DND-41 (cell line): ENCODE results near the gene RNF151.

Source experiments
- ATAC-seq: fragments of 200-7000 bp; cut with Tn5 transposase; 3 replicates; pipeline ENCODE4 v1.9.1; 2021; ENCODE audit warnings: low read depth; ENCODE audit not compliant: insufficient read depth
- DNase-seq: peaks from one replicate; pipeline ENCODE4 v3.0.0-alpha.2; 2020
- H2AFZ ChIP-seq: 2 replicates; pipeline ENCODE4 v1.6.0; 2012; ENCODE audit warnings: low read depth, low read length
- H3K27ac ChIP-seq: 2 replicates; pipeline ENCODE4 v1.5.1; 2012; ENCODE audit warnings: low read length, inconsistent platforms
- H3K27me3 ChIP-seq: fragments of 200-600 bp; sonication (generic); 2 replicates; pipeline ENCODE4 v1.6.0; 2012; ENCODE audit warnings: low read length, mild to moderate bottlenecking, inconsistent platforms; ENCODE audit not compliant: insufficient read depth, poor library complexity
- H3K36me3 ChIP-seq: 2 replicates; pipeline ENCODE4 v1.5.1; 2012; ENCODE audit warnings: low read length, inconsistent platforms; ENCODE audit not compliant: insufficient read depth
- H3K4me1 ChIP-seq: 2 replicates; pipeline ENCODE4 v1.5.1; 2012; ENCODE audit warnings: mild to moderate bottlenecking, low read length; ENCODE audit not compliant: insufficient read depth
- H3K4me2 ChIP-seq: 2 replicates; pipeline ENCODE4 v1.6.0; 2012; ENCODE audit warnings: mild to moderate bottlenecking, moderate library complexity, low read length, inconsistent platforms; ENCODE audit not compliant: insufficient read depth
- H3K4me3 ChIP-seq, 2 experiments: fragments of 200-600 bp in 1 of 2; shearing (Covaris generic) in 1 of 2; 2 replicates each; pipeline ENCODE4 v1.5.1; 2012 to 2016; ENCODE audit warnings: inconsistent platforms in 2 of 2, low read length in 2 of 2, mild to moderate bottlenecking in 2 of 2, low read depth in 1 of 2, moderate library complexity in 1 of 2
- H3K79me2 ChIP-seq: 2 replicates; pipeline ENCODE4 v1.6.0; 2012; ENCODE audit warnings: low read length, inconsistent platforms; ENCODE audit not compliant: insufficient read depth
- H3K9ac ChIP-seq: 2 replicates; pipeline ENCODE4 v1.6.0; 2012; ENCODE audit warnings: low read depth, mild to moderate bottlenecking, inconsistent platforms, low read length, moderate library complexity
- H3K9me3 ChIP-seq: 2 replicates; pipeline ENCODE4 v1.5.1; 2012; ENCODE audit warnings: low read length, moderate library complexity, mild to moderate bottlenecking, inconsistent platforms; ENCODE audit not compliant: insufficient read depth, severe bottlenecking
- H4K20me1 ChIP-seq: 2 replicates; pipeline ENCODE4 v1.6.0; 2012; ENCODE audit warnings: low read length; ENCODE audit not compliant: insufficient read depth
- EZH2 ChIP-seq: IDR thresholded peaks from 3 replicates; pipeline ENCODE4 v1.6.1; 2012; ENCODE audit warnings: borderline replicate concordance, low read depth, mild to moderate bottlenecking, moderate library complexity, low read length, inconsistent platforms; ENCODE audit not compliant: severe bottlenecking
- TF ChIP-seq, protein P1 (sequence below): IDR thresholded peaks from 2 replicates; pipeline ENCODE4 v1.5.1; 2012; ENCODE audit warnings: borderline replicate concordance, low read length, moderate library complexity, mild to moderate bottlenecking; ENCODE audit not compliant: poor library complexity, severe bottlenecking; ENCODE audit errors: extremely low read depth

The RNF151 gene

DNA sequence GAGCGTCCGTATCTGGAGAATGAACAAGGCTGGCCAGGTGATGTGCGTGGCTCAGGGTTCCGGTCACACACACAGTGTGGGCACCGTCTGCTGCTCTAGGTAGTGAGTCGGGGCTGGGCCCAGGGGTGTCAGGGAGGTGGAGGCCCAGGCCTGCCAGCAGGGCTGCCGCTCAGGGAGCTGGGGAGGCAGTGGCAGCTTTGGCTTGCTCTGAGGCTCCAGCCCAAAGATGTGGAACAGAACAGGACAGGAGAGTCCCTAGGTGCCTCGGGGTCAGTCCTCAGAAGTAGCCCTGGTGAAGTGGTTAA is 9.5 kb downstream of the RNF151 start:
- Histone ChIP-seq H3K79me2 (peaks cover 37% of the 10 kb centered on the region), H2AFZ (no peak overlapping the region), H3K27ac (no peak overlapping the region), H3K9me3 (no peaks in the 10 kb centered on the region), H3K4me3 (no peak overlapping the region), H3K27me3 (no peaks in the 10 kb centered on the region), H3K4me1 (peaks cover 26% of the 10 kb centered on the region), H3K36me3 (peaks cover 54% of the 10 kb centered on the region), H3K9ac (no peak overlapping the region), H3K4me2 (no peak overlapping the region), H4K20me1 (peaks cover 31% of the 10 kb centered on the region)
- DNase-seq (no peak), ATAC-seq (no peak)
- TF ChIP-seq EZH2, result no peak
- TF ChIP-seq, protein P1, sequence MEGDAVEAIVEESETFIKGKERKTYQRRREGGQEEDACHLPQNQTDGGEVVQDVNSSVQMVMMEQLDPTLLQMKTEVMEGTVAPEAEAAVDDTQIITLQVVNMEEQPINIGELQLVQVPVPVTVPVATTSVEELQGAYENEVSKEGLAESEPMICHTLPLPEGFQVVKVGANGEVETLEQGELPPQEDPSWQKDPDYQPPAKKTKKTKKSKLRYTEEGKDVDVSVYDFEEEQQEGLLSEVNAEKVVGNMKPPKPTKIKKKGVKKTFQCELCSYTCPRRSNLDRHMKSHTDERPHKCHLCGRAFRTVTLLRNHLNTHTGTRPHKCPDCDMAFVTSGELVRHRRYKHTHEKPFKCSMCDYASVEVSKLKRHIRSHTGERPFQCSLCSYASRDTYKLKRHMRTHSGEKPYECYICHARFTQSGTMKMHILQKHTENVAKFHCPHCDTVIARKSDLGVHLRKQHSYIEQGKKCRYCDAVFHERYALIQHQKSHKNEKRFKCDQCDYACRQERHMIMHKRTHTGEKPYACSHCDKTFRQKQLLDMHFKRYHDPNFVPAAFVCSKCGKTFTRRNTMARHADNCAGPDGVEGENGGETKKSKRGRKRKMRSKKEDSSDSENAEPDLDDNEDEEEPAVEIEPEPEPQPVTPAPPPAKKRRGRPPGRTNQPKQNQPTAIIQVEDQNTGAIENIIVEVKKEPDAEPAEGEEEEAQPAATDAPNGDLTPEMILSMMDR, result no peak

DNA sequence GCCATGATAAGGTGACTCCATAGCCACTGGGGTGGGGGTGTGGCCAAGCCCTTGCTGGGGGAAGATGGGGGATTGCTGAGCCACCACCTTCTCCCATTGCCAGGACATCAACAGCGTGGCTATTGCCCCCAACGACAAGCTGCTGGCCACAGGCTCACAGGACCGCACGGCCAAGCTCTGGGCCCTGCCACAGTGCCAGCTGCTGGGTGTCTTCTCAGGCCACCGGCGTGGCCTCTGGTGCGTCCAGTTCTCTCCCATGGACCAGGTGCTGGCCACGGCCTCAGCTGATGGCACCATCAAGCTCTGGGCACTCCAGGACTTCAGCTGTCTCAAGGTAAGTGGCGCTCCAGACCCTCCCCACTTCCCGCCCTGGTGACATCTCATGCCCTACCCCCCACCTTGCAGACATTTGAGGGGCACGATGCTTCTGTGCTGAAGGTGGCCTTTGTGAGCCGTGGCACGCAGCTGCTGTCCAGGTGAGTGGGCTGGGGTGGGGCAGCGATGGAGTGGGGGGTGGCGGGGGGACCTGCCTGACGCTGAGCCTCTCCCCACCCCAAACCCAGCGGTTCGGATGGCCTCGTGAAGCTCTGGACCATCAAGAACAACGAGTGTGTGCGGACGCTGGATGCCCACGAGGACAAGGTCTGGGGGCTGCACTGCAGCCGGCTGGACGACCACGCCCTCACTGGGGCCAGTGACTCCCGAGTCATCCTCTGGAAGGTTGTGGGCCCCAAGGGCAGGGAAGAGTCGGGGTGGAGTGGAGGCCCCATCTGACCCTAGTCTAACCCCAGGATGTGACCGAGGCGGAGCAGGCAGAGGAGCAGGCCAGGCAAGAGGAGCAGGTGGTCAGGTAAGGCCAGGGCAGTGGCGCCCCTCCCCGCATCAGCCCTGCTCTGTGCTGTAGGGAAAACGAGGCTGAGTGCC is 10.6 kb downstream of the RNF151 start:
- DNase-seq, result no peak
- Histone ChIP-seq H2AFZ (no peak overlapping the region), H3K9ac (no peak overlapping the region), H3K9me3 (no peaks in the 10 kb centered on the region), H3K36me3 (peaks cover 54% of the 10 kb centered on the region), H3K27ac (no peak overlapping the region), H3K27me3 (peaks cover 2% of the 10 kb centered on the region), H3K4me1 (peaks cover 21% of the 10 kb centered on the region), H3K79me2 (peaks cover 29% of the 10 kb centered on the region), H3K4me3 (no peak overlapping the region), H4K20me1 (peaks cover 35% of the 10 kb centered on the region), H3K4me2 (no peak overlapping the region)
- TF ChIP-seq, protein P1, result no peak
- TF ChIP-seq EZH2, result no peak
- ATAC-seq, result no peak

DNA sequence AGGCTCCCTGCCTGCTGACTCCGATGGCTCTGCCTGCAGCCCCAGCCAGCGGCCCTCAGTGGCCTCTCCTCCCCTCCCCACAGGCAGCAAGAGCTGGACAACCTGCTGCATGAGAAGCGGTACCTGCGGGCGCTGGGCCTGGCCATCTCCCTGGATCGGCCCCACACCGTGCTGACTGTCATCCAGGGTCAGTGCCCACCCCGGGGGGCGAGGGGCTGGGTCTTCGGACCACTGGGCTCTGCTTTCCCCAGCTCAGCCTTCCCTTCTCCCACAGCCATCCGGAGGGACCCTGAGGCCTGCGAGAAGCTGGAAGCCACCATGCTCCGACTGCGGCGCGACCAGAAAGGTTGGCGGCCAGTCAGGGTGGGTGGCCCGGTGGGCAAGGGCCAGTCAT is 11.2 kb downstream of the RNF151 start:
- peaks cover 22% of the 10 kb centered on the region for H3K79me2 ChIP-seq
- no peak overlapping the region for H3K9ac ChIP-seq
- peaks cover 6% of the 10 kb centered on the region for H3K27me3 ChIP-seq
- H3K9me3 ChIP-seq, result no peaks in the 10 kb centered on the region
- no peak overlapping the region for H2AFZ ChIP-seq
- no peak for ATAC-seq
- no peak for DNase-seq
- H3K27ac ChIP-seq, result no peak overlapping the region
- H4K20me1 ChIP-seq, result peaks cover 28% of the 10 kb centered on the region
- H3K4me1 ChIP-seq, result peaks cover 19% of the 10 kb centered on the region
- H3K4me2 ChIP-seq, result no peak overlapping the region
- H3K4me3 ChIP-seq, result no peak overlapping the region
- TF ChIP-seq, protein P1, result no peak
- no peak for TF ChIP-seq EZH2
- peaks cover 54% of the 10 kb centered on the region for H3K36me3 ChIP-seq
